Testis (tissue), 2 donors: ENCODE measurements around the gene SEMA6C.

Experiments
- CTCF ChIP-seq, 3 experiments: fragments of 450-650 bp in 2 of 3; fragments of 200-600 bp in 1 of 3; sonication (generic) in 1 of 3; IDR thresholded peaks; one replicate each; pipeline ENCODE4 v1.5.1; 2016 to 2019; ENCODE audit warnings: antibody characterized with exemption in 3 of 3, mild to moderate bottlenecking in 2 of 3, moderate library complexity in 1 of 3
- POLR2A ChIP-seq: fragments of 450-650 bp; IDR thresholded peaks from one replicate; pipeline ENCODE4 v1.6.1; 2017; ENCODE audit warnings: antibody characterized with exemption, mild to moderate bottlenecking, moderate library complexity

DNA sequence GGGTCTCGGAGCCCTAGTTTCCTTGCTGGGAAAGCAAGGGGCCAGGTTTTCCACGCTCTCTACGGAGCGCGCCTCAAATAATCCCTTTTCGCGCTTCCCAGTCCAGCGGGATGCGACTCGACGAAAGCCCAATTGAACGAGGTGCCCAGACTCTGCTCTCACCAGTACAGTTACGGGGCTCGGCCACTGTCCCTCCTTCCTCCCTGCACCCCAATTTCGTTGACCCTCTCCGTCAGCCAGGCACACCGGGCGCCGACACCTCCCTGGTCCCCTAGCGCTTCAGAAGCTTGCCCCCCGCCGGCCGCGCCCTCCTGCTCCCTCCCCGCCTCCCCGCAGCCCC is 389 bp downstream of the SEMA6C start:
- TF ChIP-seq CTCF (IDR thresholded peaks at IDR 0.05) = no peak
- TF ChIP-seq POLR2A = no peak
